GM18858 (cell line): ENCODE measurements around the gene SLC22A14.
"Not testable (repeated sequence)": the region's sequence is repeated elsewhere in the genome, so short reads cannot be mapped to it uniquely, and the experiment has no call there.

Source experiments
- ATAC-seq: cut with Tn5 transposase; IDR thresholded peaks from one replicate; pipeline ENCODE4 v1.9.1; 2021; ENCODE audit not compliant: unreplicated experiment

The SLC22A14 gene

GRCh38 chr3:38268522-38268921 is 13.6 kb upstream of the SLC22A14 start:
- ATAC-seq = no peak

GRCh38 chr3:38270606-38271005 is 11.5 kb upstream of the SLC22A14 start:
- ATAC-seq = no peak

GRCh38 chr3:38271553-38271952 is 10.5 kb upstream of the SLC22A14 start:
- no peak for ATAC-seq

- ATAC-seq = no peak
These were observed 7.0 kb upstream of the SLC22A14 start for GRCh38 chr3:38274864-38275649.

- ATAC-seq = no peak
These were observed 6.4 kb upstream of the SLC22A14 start for GRCh38 chr3:38275658-38276057.

- ATAC-seq = no peak
These were observed 5.8 kb upstream of the SLC22A14 start for GRCh38 chr3:38276081-38276916.

- no peak for ATAC-seq
These were observed 5.0 kb upstream of the SLC22A14 start for GRCh38 chr3:38276917-38277630.

- ATAC-seq = no peak
These were observed 3.3 kb upstream of the SLC22A14 start for GRCh38 chr3:38278841-38279240.

GRCh38 chr3:38283810-38284755 is 2.0 kb downstream of the SLC22A14 start:
- ATAC-seq = no peak

GRCh38 chr3:38284756-38285150 is 2.7 kb downstream of the SLC22A14 start:
- no peak for ATAC-seq

- ATAC-seq = not testable (repeated sequence)
These were observed 7.5 kb downstream of the SLC22A14 start for GRCh38 chr3:38289286-38290217.

- ATAC-seq = not testable (repeated sequence)
These were observed 15.0 kb downstream of the SLC22A14 start for GRCh38 chr3:38297053-38297452.

GRCh38 chr3:38297537-38297936 is 15.4 kb downstream of the SLC22A14 start:
- ATAC-seq = no peak

- ATAC-seq = no peak
These were observed 16.0 kb downstream of the SLC22A14 start for GRCh38 chr3:38297947-38298711.

- no peak for ATAC-seq
These were observed 24.8 kb downstream of the SLC22A14 start for GRCh38 chr3:38306941-38307340.

GRCh38 chr3:38307599-38307998 is 25.5 kb downstream of the SLC22A14 start:
- ATAC-seq = no peak

- ATAC-seq = no peak
These were observed 26.4 kb downstream of the SLC22A14 start for GRCh38 chr3:38308456-38308855.

GRCh38 chr3:38311476-38311875 is 29.4 kb downstream of the SLC22A14 start:
- ATAC-seq = no peak

- ATAC-seq = no peak
These were observed 29.8 kb downstream of the SLC22A14 start for GRCh38 chr3:38311941-38312340.
